Measurements from ENCODE around the gene SNRNP25. TPM values are rescaled to one million over a fixed set of nuclear protein-coding genes. Genes with fewer than 3 reads are reported as not detected.

SNRNP25 gene
- total and polyA plus RNA-seq, 2 donors (not counting 3 experiments of a cell fraction or from before 2014, with no cell fraction given), result 41.8 to 49.6 TPM

DNA sequence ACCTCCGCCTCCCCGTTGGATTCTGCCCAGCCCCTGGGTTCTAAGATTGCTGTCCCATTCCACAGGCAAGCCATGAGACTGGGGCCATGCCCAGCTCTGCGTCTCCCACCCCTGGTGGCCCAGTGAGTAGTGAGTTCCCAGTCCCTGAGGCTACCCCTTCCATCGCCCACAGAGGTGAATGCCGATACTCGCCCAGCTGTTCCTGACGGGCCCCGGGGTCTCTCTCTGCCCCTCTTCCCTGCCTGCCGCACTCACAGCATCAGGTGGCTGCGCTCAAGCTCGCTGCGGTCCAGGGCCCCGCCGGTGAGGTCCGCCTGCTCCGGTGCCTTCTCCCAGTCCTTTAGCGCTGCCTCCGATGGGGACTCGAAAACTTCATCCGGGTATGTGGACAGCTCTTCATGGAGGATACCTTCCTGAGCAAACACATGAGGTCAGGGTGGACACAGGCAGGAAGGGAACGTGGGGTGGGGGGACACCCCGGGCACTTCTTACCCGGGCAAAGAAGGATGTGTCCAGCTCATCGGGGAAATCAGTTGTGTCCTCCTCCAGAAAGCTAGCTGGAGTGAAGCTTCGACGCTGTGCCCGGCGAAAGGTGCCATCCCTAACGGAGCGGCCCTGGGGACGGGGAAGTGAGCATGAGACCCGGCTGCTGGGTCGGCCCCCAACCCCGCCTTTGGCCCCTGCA, 8.8 kb downstream of the SNRNP25 start:
- CTCF ChIA-PET, result interaction anchor here (1.3 to 18.5 kb wide), 5 partner anchors 9 to 300 kb away, joined by 4 to 790 read pairs (median 5); partner anchors contain the start of genes POLR3K and SNRNP25
- Histone ChIP-seq H3K36me3 (ENCODE audit: control insufficient read depth in 2 of 2, extremely low read depth in 1 of 2, insufficient read depth in 2 of 2, low read length in 2 of 2) (peaks cover 0 to 66% of the 10 kb centered on the region in 2 experiments), H3K9me3 (replicated peaks; ENCODE audit: control insufficient read depth, insufficient read depth, low read length) (no peaks in the 10 kb centered on the region), H2AFZ (ENCODE audit: low read depth, low read length) (no peak overlapping the region), H3K4me3 (replicated peaks in 1 of 3; ENCODE audit: insufficient read depth in 1 of 3, low read depth in 1 of 3, low read length in 3 of 3) (no peak overlapping the region), H3K27me3 (ENCODE audit: control insufficient read depth in 2 of 2, insufficient read depth in 2 of 2, low read length in 2 of 2) (no peaks in the 10 kb centered on the region), H3K9me1 (replicated peaks; ENCODE audit: control insufficient read depth, extremely low read depth, insufficient read depth, low read length) (no peaks in the 10 kb centered on the region), H4K20me1 (replicated peaks; ENCODE audit: control insufficient read depth, extremely low read depth, insufficient read depth, low read length) (no peaks in the 10 kb centered on the region), H3K4me1 (ENCODE audit: control insufficient read depth, extremely low read depth, insufficient read depth, low read length) (no peaks in the 10 kb centered on the region), H3K4me2 (ENCODE audit: insufficient read depth, low read length) (no peak overlapping the region), H3K79me2 (ENCODE audit: control insufficient read depth, insufficient read depth, low read length) (peaks cover under 1% of the 10 kb centered on the region), H3K27ac (ENCODE audit: insufficient read depth, low read depth, low read length) (no peak overlapping the region), H3K9ac (replicated peaks; ENCODE audit: extremely low read depth, insufficient read depth, low read length) (no peak overlapping the region)
- POLR2A ChIA-PET, result no interaction called here
- DNase-seq (ENCODE audit: low read depth, low spot score) (no peak), FAIRE-seq (no peak)
- BruUV-seq (replicated peaks), result no TSS peak
- dilution Hi-C loops (cut with MboI; ENCODE audit: extremely low pct_ligation_motif_present, low sequenced_read_pairs), result no loop called here
- intact Hi-C loops (cut with micrococcal nuclease), result no loop called here
- TF ChIP-seq, protein P1, sequence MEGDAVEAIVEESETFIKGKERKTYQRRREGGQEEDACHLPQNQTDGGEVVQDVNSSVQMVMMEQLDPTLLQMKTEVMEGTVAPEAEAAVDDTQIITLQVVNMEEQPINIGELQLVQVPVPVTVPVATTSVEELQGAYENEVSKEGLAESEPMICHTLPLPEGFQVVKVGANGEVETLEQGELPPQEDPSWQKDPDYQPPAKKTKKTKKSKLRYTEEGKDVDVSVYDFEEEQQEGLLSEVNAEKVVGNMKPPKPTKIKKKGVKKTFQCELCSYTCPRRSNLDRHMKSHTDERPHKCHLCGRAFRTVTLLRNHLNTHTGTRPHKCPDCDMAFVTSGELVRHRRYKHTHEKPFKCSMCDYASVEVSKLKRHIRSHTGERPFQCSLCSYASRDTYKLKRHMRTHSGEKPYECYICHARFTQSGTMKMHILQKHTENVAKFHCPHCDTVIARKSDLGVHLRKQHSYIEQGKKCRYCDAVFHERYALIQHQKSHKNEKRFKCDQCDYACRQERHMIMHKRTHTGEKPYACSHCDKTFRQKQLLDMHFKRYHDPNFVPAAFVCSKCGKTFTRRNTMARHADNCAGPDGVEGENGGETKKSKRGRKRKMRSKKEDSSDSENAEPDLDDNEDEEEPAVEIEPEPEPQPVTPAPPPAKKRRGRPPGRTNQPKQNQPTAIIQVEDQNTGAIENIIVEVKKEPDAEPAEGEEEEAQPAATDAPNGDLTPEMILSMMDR (IDR thresholded peaks at IDR 0.05; ENCODE audit: extremely low read depth in 1 of 2, insufficient read depth in 1 of 2, low read depth in 1 of 2, low read length in 2 of 2), result no peak
- TF ChIP-seq, protein P2, sequence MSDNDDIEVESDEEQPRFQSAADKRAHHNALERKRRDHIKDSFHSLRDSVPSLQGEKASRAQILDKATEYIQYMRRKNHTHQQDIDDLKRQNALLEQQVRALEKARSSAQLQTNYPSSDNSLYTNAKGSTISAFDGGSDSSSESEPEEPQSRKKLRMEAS (IDR thresholded peaks at IDR 0.05; ENCODE audit: insufficient read depth, insufficient read length), result no peak
- TF ChIP-seq JUN (IDR thresholded peaks at IDR 0.05; ENCODE audit: borderline replicate concordance, insufficient read depth, insufficient read length, low read depth) (no peak), MYC (IDR thresholded peaks at IDR 0.05; ENCODE audit: low read depth, low read length) (no peak), EZH2 (IDR thresholded peaks at IDR 0.05; ENCODE audit: borderline replicate concordance, low read depth, low read length, severe bottlenecking) (no peak), FOS (IDR thresholded peaks at IDR 0.05; ENCODE audit: borderline replicate concordance, insufficient read depth, low read length) (no peak), GATA2 (IDR thresholded peaks at IDR 0.05; ENCODE audit: insufficient read depth, insufficient read length, low read depth, low read length) (no peak), POLR2AphosphoS5 (IDR thresholded peaks at IDR 0.05; ENCODE audit: insufficient read depth, low read depth, low read length) (no peak), POLR2A (IDR thresholded peaks at IDR 0.05; ENCODE audit: low read depth, low read length) (no peak)
